GM19455 (cell line): ENCODE measurements around the gene TTC7B.

ENCODE experiments used
- ATAC-seq: cut with Tn5 transposase; IDR thresholded peaks from one replicate; pipeline ENCODE4 v1.9.1; 2021; ENCODE audit not compliant: unreplicated experiment

Gene TTC7B

GRCh38 chr14:90624732-90625400 lies 191.4 kb downstream of the TTC7B start:
- ATAC-seq = no peak

- ATAC-seq = no peak
These were observed 192.0 kb downstream of the TTC7B start for GRCh38 chr14:90624227-90624626.

GRCh38 chr14:90621201-90621600 lies 195.0 kb downstream of the TTC7B start:
- no peak for ATAC-seq

- no peak for ATAC-seq
These were observed 195.6 kb downstream of the TTC7B start for GRCh38 chr14:90620568-90621077.

- ATAC-seq = no peak
These were observed 196.3 kb downstream of the TTC7B start for GRCh38 chr14:90619911-90620310.

GRCh38 chr14:90617961-90618360 lies 198.3 kb downstream of the TTC7B start:
- ATAC-seq = no peak

GRCh38 chr14:90616881-90617280 lies 199.3 kb downstream of the TTC7B start:
- no peak for ATAC-seq

GRCh38 chr14:90616313-90616712 lies 199.9 kb downstream of the TTC7B start:
- ATAC-seq = no peak

GRCh38 chr14:90615517-90616060 lies 200.6 kb downstream of the TTC7B start:
- no peak for ATAC-seq

- ATAC-seq = no peak
These were observed 201.3 kb downstream of the TTC7B start for GRCh38 chr14:90614696-90615516.

GRCh38 chr14:90613997-90614396 lies 202.2 kb downstream of the TTC7B start:
- no peak for ATAC-seq

- no peak for ATAC-seq
These were observed 202.8 kb downstream of the TTC7B start for GRCh38 chr14:90613453-90613852.

- no peak for ATAC-seq
These were observed 203.4 kb downstream of the TTC7B start for GRCh38 chr14:90612801-90613200.

- ATAC-seq = no peak
These were observed 204.3 kb downstream of the TTC7B start for GRCh38 chr14:90611936-90612335.

GRCh38 chr14:90611501-90611900 lies 204.7 kb downstream of the TTC7B start:
- ATAC-seq = no peak

- no peak for ATAC-seq
These were observed 205.7 kb downstream of the TTC7B start for GRCh38 chr14:90610346-90611040.

GRCh38 chr14:90609376-90609775 lies 206.9 kb downstream of the TTC7B start:
- no peak for ATAC-seq

GRCh38 chr14:90608929-90609341 lies 207.3 kb downstream of the TTC7B start:
- no peak for ATAC-seq

- no peak for ATAC-seq
These were observed 207.9 kb downstream of the TTC7B start for GRCh38 chr14:90608281-90608680.

- no peak for ATAC-seq
These were observed 209.1 kb downstream of the TTC7B start for GRCh38 chr14:90607141-90607540.

- no peak for ATAC-seq
These were observed 209.8 kb downstream of the TTC7B start for GRCh38 chr14:90606434-90606833.
